ENCODE results near the gene GOLGA6L6.
"Not testable (repeated sequence)": the region's sequence is repeated elsewhere in the genome, so short reads cannot be mapped to it uniquely, and the experiment has no call there.

GOLGA6L6 gene, protein sequence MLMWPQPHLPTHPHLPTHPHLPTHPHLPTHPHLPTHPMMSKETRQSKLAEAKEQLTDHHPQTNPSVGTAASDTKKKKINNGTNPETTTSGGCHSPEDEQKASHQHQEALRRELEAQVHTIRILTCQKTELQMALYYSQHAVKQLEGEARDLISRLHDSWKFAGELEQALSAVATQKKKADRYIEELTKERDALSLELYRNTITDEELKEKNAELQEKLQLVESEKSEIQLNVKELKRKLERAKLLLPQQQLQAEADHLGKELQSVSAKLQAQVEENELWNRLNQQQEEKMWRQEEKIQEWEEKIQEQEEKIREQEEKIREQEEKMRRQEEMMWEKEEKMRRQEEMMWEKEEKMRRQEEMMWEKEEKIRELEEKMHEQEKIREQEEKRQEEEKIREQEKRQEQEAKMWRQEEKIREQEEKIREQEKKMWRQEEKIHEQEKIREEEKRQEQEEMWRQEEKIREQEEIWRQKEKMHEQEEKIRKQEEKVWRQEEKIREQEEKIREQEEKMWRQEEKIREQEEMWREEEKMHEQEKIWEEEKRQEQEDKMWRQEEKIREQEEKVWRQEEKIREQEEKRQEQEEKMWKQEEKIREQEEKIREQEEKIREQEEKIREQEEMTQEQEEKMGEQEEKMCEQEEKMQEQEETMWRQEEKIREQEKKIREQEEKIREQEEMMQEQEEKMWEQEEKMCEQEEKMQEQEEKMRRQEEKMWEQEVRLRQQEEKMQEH

DNA sequence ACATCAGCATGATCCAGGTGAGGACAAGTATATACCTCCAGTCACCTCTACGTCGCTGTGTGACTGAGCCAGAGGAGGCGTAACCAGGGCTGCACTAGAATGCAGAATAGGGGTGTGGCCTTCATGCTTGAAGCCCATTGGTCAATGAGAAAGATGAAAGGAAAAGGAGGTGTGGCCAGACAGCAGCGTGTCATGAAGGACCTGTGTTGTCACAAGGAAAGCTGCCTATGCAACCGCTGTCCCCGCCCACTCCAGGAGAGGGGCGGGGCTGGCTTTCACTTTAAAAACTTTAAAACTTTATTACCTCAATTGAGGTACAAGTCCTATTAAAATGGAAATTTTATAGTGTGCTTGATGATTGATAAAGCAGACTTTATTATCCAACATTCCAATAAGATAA is at the start of gene GOLGA6L6:
TSS of gene GOLGA6L6 (minus strand) at position 101 of the 400 bp plus-strand sequence. CDS start at position 10, 91 bp downstream.
- H3K36me3 Mint-ChIP-seq; H3K4me1 Mint-ChIP-seq (ENCODE audit: low read depth); H3K27ac Mint-ChIP-seq; H3K9me3 Mint-ChIP-seq (ENCODE audit: low read depth); H3K4me3 Mint-ChIP-seq; H3K27me3 Mint-ChIP-seq: not testable (repeated sequence)

DNA sequence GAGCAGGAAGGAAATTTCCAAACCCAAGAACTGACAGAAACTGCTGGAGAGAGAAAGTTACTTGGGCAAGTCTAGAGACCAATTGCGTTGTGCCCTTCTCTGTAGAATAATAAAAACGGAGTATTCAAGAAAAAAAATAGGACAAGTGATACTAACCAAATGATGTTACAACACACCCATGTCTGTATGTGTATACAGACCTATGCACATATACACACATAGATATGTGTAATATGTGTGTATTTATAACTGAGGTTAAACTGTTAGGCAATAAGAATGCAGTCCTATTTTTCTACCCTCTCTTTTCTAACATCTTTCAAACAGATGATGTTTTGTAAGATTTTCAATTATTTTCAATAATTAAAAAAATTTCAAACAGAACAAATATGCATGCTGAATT is 48.5 kb upstream of the GOLGA6L6 start:
- H3K4me1 Mint-ChIP-seq (ENCODE audit: low read depth); H3K27ac Mint-ChIP-seq; H3K36me3 Mint-ChIP-seq; H3K27me3 Mint-ChIP-seq; H3K4me3 Mint-ChIP-seq; H3K9me3 Mint-ChIP-seq (ENCODE audit: low read depth): not testable (repeated sequence)

DNA sequence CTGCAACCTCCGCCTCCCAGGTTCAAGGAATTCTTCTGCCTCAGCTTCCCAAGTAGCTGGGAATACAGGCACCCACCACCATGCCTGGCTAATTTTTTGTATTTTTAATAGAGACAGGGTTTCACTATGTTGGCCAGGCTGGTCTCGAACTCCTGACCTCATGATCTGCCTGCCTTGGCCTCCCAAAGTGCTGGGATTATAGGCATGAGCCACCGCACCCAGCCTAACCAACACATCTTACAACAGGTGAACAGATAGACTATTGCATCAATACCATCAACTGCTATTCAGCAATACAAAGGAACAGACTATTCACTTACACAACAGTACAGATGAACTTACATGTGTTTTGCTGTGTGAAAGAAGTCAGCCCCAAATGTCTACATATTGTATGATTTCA is 45.2 kb upstream of the GOLGA6L6 start:
- H3K4me3 Mint-ChIP-seq; H3K4me1 Mint-ChIP-seq (ENCODE audit: low read depth); H3K36me3 Mint-ChIP-seq; H3K27ac Mint-ChIP-seq; H3K9me3 Mint-ChIP-seq (ENCODE audit: low read depth); H3K27me3 Mint-ChIP-seq: not testable (repeated sequence)

DNA sequence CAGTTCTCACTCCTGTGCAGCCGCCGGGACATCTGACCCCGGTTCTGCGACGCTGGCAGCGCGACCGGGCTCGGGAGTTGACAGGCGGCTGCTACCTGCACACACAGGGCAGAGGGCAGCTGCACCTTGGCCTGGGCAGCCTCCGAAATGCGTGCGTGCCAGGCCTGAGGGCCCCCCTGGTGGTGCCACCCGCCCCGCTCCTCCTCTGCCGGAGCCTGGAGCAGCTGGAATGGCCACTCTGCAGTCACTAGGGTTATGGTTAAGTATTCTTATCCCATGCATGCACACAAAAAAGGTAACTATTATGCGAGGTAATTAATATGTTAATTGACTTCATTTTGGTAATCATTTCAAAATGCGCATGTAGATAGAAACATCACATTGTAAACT is 41.1 kb upstream of the GOLGA6L6 start:
- H3K36me3 Mint-ChIP-seq, H3K27ac Mint-ChIP-seq: not testable (repeated sequence)

DNA sequence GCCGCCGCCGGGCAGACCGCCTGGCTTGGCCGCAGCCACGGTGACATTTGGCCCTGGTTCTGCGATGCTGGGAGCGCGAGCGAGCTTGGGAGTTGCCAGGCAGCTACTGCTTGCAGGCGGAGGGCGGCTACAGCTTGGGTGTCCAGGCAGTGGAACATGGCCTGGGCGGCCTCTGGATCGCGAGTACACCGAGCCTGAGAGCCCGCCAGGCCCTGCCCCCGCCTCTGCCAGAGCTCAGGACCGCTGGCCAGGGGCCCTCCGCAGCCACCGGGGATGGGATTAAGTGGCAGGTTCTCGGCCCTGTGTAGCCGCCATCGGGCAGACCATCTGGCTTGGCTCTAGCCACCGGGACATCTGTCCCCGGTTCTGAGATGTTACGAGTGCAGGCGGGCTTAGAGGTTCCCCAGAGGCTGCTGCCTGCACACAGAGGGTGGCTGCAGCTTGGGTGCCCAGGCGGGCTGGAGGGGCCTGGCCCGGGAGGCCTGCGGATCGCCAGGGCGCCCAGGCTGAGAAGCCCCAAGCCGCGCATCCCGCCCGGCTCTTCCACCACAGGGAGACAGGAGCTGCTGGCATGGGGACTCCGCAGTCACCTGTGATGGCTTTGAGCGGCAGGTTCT is 40.6 kb upstream of the GOLGA6L6 start:
- not testable (repeated sequence) for H3K27ac Mint-ChIP-seq; H3K36me3 Mint-ChIP-seq; H3K9me3 Mint-ChIP-seq (ENCODE audit: low read depth); H3K4me3 Mint-ChIP-seq; H3K27me3 Mint-ChIP-seq; H3K4me1 Mint-ChIP-seq (ENCODE audit: low read depth)

More for the DNA sequence above, 41.1 kb upstream of the GOLGA6L6 start:
- H3K4me3 Mint-ChIP-seq; H3K9me3 Mint-ChIP-seq (ENCODE audit: low read depth); H3K4me1 Mint-ChIP-seq (ENCODE audit: low read depth); H3K27me3 Mint-ChIP-seq: not testable (repeated sequence)

DNA sequence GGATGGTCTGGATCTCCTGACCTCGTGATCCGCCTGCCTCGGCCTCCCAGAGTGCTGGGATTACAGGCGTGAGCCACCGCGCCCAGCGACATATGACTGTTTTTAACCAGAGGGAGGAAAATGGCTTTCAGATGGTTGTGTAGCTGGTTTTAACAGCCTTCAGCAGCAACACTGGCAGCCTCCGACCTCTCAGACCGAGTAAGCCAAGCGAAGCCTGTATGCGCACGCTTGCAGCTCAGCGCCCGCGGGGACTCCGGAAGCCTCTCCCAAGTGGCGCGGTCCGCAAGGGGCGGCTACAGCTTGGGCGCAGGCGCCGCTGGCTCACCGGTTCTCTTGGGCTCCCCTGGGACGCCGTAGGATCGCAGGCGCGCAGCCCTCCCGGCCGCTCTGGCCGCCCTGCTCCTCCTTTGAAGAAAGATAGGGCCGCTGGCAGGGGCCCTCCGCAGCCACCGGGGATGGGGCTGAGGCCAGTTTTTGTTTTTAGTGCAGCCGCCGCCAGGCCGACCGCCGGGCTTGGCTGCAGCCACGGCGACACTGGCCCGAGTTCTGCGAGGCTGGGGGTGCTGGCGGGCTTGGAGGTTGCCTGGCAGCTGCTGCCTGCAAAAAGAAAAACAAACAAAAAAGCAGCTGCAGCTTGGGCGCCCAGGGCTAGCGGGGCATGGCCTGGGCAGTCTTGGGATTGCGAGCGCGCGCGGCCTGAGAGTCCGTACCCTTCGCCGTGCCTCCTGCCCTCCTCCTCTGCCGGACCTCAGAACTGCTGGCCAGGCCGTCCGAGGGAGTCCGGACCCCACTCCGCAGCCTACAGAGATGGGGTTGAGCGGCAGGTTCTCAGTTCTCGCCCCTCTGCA is 39.9 kb upstream of the GOLGA6L6 start:
- H3K9me3 Mint-ChIP-seq (ENCODE audit: low read depth); H3K4me1 Mint-ChIP-seq (ENCODE audit: low read depth); H3K27me3 Mint-ChIP-seq; H3K27ac Mint-ChIP-seq; H3K36me3 Mint-ChIP-seq; H3K4me3 Mint-ChIP-seq: not testable (repeated sequence)

DNA sequence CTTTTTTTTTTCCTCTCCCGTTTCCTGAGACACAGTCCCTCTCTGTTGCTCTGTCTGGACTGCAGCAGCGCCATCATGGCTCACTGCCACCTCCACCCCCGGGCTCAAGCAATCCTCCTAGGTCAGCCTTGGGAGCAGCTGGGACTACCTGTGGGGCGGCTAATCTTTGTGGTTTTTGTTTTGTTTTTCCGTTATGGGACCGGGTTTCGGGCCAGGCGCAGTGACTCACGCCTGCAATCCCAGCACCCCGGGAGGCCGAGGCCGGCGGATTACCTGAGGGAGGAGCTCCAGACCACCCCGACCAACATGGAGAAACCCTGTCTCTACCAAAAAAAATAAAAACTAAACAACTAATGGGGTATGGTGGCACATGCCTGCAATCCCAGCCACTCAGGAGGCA is 38.1 kb upstream of the GOLGA6L6 start:
- not testable (repeated sequence) for H3K27me3 Mint-ChIP-seq; H3K4me1 Mint-ChIP-seq (ENCODE audit: low read depth); H3K9me3 Mint-ChIP-seq (ENCODE audit: low read depth); H3K4me3 Mint-ChIP-seq; H3K27ac Mint-ChIP-seq; H3K36me3 Mint-ChIP-seq

DNA sequence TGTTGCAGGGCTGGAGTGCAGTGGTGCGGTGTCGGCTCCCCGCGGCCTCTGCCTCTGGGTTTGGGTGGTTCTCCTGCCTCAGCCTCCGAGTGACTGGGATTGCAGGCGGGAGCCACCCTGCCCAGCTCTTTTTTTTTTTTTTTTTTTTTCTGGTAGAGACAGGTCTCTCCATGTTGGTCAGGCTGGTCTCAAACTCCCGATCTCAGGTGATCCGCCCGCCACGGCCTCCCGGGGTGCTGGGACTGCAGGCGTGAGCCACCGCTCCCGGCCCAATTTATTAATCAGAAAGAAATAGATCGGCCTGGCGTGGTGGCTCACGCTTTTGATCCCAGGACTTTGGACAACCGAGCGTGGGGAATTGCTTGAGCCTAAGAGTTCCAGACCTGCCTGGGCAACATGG is 9.7 kb upstream of the GOLGA6L6 start:
- not testable (repeated sequence) for H3K4me3 Mint-ChIP-seq; H3K36me3 Mint-ChIP-seq; H3K9me3 Mint-ChIP-seq (ENCODE audit: low read depth); H3K27me3 Mint-ChIP-seq; H3K4me1 Mint-ChIP-seq (ENCODE audit: low read depth); H3K27ac Mint-ChIP-seq

DNA sequence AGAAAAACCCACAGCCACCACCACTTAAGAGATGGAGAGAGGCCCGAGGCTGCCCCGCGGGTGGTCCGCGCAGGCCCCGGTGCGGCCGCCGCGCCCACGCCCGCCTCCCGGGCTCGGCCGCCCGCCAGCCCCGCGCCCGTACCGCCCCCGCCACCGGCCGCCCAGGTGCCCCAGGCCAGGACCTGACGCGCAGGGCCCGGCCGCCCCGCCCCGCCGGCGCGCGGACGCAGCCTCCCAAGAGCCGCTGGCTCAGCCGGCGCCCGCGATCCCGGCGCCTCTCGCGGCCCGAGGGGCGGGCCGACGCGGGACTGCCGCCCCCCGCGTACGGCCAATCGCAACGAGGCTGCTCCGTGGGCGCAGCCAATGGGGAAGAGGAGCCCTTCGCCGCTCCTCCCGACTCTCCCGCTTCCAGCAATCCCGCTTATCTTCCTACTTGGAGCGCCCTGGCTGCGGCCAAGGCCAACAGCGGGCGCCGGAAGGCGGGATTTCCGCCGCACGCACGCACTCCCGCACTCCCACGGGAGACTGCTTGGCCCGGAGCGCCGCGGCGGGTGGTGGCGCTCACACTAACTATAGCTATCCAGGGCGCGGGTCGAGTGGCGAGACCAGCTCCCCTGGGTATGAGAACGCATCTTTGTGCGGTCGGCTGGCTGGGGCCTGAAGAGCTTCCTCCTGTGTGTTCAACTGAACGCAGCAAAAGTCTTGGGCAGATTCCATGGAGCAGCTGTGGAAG is 35.5 kb downstream of the GOLGA6L6 start:
- not testable (repeated sequence) for H3K4me3 Mint-ChIP-seq; H3K4me1 Mint-ChIP-seq (ENCODE audit: low read depth); H3K27ac Mint-ChIP-seq; H3K36me3 Mint-ChIP-seq; H3K27me3 Mint-ChIP-seq; H3K9me3 Mint-ChIP-seq (ENCODE audit: low read depth)

DNA sequence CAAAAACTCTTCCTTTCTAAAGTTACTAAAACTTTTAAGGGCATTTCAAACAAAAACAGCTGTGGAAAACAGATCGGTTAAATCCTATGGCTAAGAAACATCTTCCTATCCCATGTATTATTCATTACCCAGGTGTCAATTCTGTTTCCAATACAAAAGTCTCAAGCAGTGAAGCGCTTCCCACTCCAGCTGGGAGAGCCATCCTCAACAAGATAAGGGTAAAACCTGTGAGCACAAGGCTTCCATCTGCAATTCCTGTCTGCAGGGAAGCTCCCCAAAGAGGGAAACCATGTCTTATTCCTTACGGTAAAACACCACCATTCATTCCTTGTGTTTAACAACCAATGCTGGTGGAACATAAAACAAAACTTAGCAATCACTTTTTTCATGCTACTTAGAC is 38.8 kb downstream of the GOLGA6L6 start:
- not testable (repeated sequence) for H3K27ac Mint-ChIP-seq; H3K36me3 Mint-ChIP-seq; H3K27me3 Mint-ChIP-seq; H3K4me1 Mint-ChIP-seq (ENCODE audit: low read depth); H3K4me3 Mint-ChIP-seq; H3K9me3 Mint-ChIP-seq (ENCODE audit: low read depth)

DNA sequence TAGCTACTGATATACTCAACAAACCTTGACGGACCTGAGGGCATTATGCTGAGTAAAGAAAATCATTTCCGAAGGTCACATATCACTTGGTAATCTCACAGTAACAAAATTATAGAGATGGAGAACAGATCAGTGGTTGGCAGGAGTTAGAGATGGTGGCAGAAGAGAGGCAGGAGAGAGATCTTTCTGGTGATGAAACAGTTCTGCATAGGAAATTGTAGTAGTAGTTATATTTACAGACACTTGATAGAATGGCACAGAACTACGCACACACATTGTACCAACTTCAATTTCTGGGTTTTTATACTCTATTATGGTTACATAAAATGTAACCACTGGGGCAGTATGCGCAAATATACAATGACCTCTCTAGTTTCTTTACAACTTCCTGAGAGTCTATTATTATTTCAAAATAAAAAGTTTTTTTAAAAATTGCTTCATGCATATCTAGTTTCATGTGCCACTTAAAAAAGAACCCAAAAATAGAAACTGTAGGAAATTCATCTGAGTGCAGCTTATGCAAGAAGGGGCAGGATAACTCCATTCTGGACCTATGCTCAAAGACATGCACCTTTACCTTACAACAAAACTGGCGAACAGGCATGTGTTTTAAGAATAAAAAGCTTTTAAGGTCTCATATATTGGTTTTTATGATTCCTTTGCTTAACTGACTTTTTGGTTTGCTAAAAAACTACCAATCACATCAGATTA is 39.9 kb downstream of the GOLGA6L6 start:
- H3K36me3 Mint-ChIP-seq; H3K27me3 Mint-ChIP-seq; H3K4me3 Mint-ChIP-seq; H3K27ac Mint-ChIP-seq; H3K9me3 Mint-ChIP-seq (ENCODE audit: low read depth); H3K4me1 Mint-ChIP-seq (ENCODE audit: low read depth): not testable (repeated sequence)

DNA sequence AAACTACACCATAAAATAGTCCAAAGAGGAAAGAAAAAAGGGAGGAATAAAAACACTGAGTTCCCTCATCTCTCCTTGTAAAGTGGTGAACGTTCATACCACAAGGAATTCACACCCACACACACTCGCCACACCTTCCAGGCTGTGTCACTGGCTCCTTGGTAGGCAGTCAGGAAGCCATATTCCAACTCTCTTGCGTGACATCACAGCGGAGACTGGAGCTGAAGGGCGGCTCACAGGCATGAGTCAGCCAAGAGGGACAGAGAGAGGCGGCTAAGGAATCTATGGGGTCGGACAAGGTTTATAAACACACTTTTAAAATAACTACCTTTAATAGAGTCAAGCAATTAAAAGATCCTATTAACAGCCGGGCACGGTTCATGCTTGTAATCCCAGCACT is 43.8 kb downstream of the GOLGA6L6 start:
- H3K27ac Mint-ChIP-seq; H3K36me3 Mint-ChIP-seq; H3K4me1 Mint-ChIP-seq (ENCODE audit: low read depth); H3K9me3 Mint-ChIP-seq (ENCODE audit: low read depth); H3K4me3 Mint-ChIP-seq; H3K27me3 Mint-ChIP-seq: not testable (repeated sequence)

DNA sequence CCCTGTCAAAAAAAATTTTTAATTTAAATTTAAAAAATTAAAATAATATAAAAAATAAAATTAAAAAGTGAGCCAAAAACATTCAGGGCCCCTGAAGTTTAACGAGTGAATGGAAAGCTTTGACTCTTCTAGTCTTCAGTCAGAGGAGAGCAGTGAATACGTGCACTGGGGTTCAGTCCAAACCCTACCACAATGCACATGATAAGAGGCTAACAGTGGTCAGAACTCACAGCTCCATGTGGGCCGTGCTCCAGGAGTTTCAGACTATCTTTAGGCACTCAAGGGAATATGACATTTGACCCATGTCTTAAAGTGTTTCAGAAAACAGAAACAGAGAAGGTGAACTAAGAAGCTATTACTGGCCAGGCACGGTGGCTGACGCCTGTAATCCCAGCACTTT is 48.6 kb downstream of the GOLGA6L6 start:
- not testable (repeated sequence) for H3K27me3 Mint-ChIP-seq; H3K9me3 Mint-ChIP-seq (ENCODE audit: low read depth); H3K4me3 Mint-ChIP-seq; H3K36me3 Mint-ChIP-seq; H3K4me1 Mint-ChIP-seq (ENCODE audit: low read depth); H3K27ac Mint-ChIP-seq

DNA sequence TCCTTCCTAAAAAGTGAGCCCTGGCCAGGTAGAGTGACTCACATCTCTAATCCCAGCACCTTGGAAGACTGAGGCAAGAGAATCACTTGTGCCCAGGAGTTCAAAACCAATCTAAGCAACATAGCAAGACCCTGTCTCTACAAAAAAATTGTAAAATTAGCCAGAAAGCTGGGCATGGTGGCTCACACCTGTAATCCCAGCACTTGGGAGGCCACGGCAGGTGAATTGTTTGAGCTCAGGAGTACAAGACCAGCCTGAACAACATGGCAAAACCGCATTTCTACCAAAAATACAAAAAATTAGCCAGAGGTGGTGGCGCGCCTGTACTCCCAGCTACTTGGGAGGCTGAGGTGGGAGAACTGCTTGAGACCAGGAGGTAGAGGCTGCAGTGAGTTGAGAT is 49.0 kb downstream of the GOLGA6L6 start:
- H3K36me3 Mint-ChIP-seq; H3K27ac Mint-ChIP-seq; H3K27me3 Mint-ChIP-seq; H3K4me3 Mint-ChIP-seq; H3K9me3 Mint-ChIP-seq (ENCODE audit: low read depth); H3K4me1 Mint-ChIP-seq (ENCODE audit: low read depth): not testable (repeated sequence)
